Liver (tissue), 9 donors: Measurements from ENCODE around the gene OSBPL10. TPM values are rescaled to one million over a fixed set of nuclear protein-coding genes. Genes with fewer than 3 reads are reported as not detected.

Source experiments
- DNase-seq: peaks from one replicate; pipeline ENCODE4 v3.0.0-alpha.2; 2017; ENCODE audit warnings: low spot score
- H3K27ac ChIP-seq, 2 donors: one replicate each; pipeline ENCODE4 v1.7.0; 2013; ENCODE audit warnings: inconsistent platforms in 2 of 2, low read length in 2 of 2, control low read depth in 1 of 2, low read depth in 1 of 2, mild to moderate bottlenecking in 1 of 2
- H3K27me3 ChIP-seq, 4 donors: one replicate each; pipeline versions ENCODE4 v1.6.1 to v1.7.0; 2013; ENCODE audit warnings: low read length in 3 of 4, inconsistent platforms in 1 of 4, mild to moderate bottlenecking in 1 of 4, moderate library complexity in 1 of 4; ENCODE audit not compliant: control insufficient read depth in 4 of 4, insufficient read depth in 4 of 4
- H3K36me3 ChIP-seq, 4 donors: one replicate each; pipeline versions ENCODE4 v1.6.1 to v1.7.0; 2013; ENCODE audit warnings: low read length in 3 of 4, mild to moderate bottlenecking in 3 of 4, low read depth in 1 of 4, moderate library complexity in 1 of 4; ENCODE audit not compliant: control insufficient read depth in 4 of 4, insufficient read depth in 3 of 4
- H3K4me1 ChIP-seq, 4 donors: one replicate each; pipeline versions ENCODE4 v1.6.1 to v1.7.0; 2013; ENCODE audit warnings: low read length in 3 of 4, mild to moderate bottlenecking in 3 of 4, moderate library complexity in 1 of 4; ENCODE audit not compliant: control insufficient read depth in 4 of 4, insufficient read depth in 4 of 4
- H3K4me3 ChIP-seq, 3 donors: one replicate each; pipeline versions ENCODE4 v1.6.1 to v1.7.0; 2013; ENCODE audit warnings: low read length in 3 of 3, control low read depth in 1 of 3, low read depth in 1 of 3, mild to moderate bottlenecking in 1 of 3
- H3K9ac ChIP-seq, 2 donors: one replicate each; pipeline ENCODE4 v1.7.0; 2013; ENCODE audit warnings: low read length in 2 of 2, mild to moderate bottlenecking in 2 of 2, moderate library complexity in 2 of 2, control low read depth in 1 of 2, low read depth in 1 of 2
- H3K9me3 ChIP-seq, 4 donors: one replicate each; pipeline versions ENCODE4 v1.6.1 to v1.7.0; 2013; ENCODE audit warnings: low read length in 3 of 4; ENCODE audit not compliant: control insufficient read depth in 4 of 4
- EGR1 ChIP-seq, 2 donors: IDR thresholded peaks; 2 replicates each; pipeline ENCODE4 v1.6.1; 2016 to 2018; ENCODE audit warnings: antibody characterized with exemption in 2 of 2, low read depth in 2 of 2
- FOXA1 ChIP-seq: IDR thresholded peaks from 2 replicates; pipeline ENCODE4 v1.6.1; 2016; ENCODE audit warnings: antibody characterized with exemption
- FOXA2 ChIP-seq: IDR thresholded peaks from 2 replicates; pipeline ENCODE4 v1.6.1; 2016; ENCODE audit warnings: antibody characterized with exemption
- GABPA ChIP-seq, 2 donors: IDR thresholded peaks in 1 of 2; conservative IDR thresholded peaks in 1 of 2; 2 replicates each; pipeline ENCODE4 v1.6.1; 2016; ENCODE audit warnings: antibody characterized with exemption in 2 of 2, mild to moderate bottlenecking in 1 of 2, moderate library complexity in 1 of 2
- HNF4A ChIP-seq, 2 donors: conservative IDR thresholded peaks; 2 replicates each; pipeline ENCODE4 v1.6.1; 2016; ENCODE audit warnings: antibody characterized with exemption in 2 of 2, mild to moderate bottlenecking in 2 of 2
- HNF4G ChIP-seq: IDR thresholded peaks from 2 replicates; pipeline ENCODE4 v1.6.1; 2016; ENCODE audit warnings: antibody characterized with exemption
- JUND ChIP-seq, 2 donors: IDR thresholded peaks; 2 replicates each; pipeline ENCODE4 v1.6.1; 2016; ENCODE audit warnings: antibody characterized with exemption in 2 of 2
- MAX ChIP-seq: IDR thresholded peaks from 2 replicates; pipeline ENCODE4 v1.6.1; 2016; ENCODE audit warnings: antibody characterized with exemption
- NR2F2 ChIP-seq: IDR thresholded peaks from 2 replicates; pipeline ENCODE4 v1.6.1; 2016; ENCODE audit warnings: antibody characterized with exemption
- RAD21 ChIP-seq, 2 donors: IDR thresholded peaks; 2 replicates each; pipeline ENCODE4 v1.6.1; 2016; ENCODE audit warnings: antibody characterized with exemption in 2 of 2, mild to moderate bottlenecking in 2 of 2
- REST ChIP-seq: IDR thresholded peaks from 2 replicates; pipeline ENCODE4 v1.6.1; 2016; ENCODE audit warnings: antibody characterized with exemption, mild to moderate bottlenecking
- RXRA ChIP-seq, 2 donors: IDR thresholded peaks; 2 replicates each; pipeline ENCODE4 v1.6.1; 2017 to 2018; ENCODE audit warnings: antibody characterized with exemption in 2 of 2, mild to moderate bottlenecking in 1 of 2
- SP1 ChIP-seq: IDR thresholded peaks from 2 replicates; pipeline ENCODE4 v1.6.1; 2018; ENCODE audit warnings: antibody characterized with exemption, mild to moderate bottlenecking
- TAF1 ChIP-seq: conservative IDR thresholded peaks from 2 replicates; pipeline ENCODE4 v1.6.1; 2016; ENCODE audit warnings: antibody characterized with exemption, mild to moderate bottlenecking
- YY1 ChIP-seq: IDR thresholded peaks from 2 replicates; pipeline ENCODE4 v1.6.1; 2016; ENCODE audit warnings: antibody characterized with exemption, mild to moderate bottlenecking
- ZBTB33 ChIP-seq: IDR thresholded peaks from 2 replicates; pipeline ENCODE4 v1.6.1; 2016; ENCODE audit warnings: antibody characterized with exemption
- WGBS: extraction: QIAGEN DNeasy Blood & Tissue Kit; methylation state at CpG from one replicate; pipeline ENCODE4 v1.1.7; 2013; 5-methylcytosine and 5-hydroxymethylcytosine counted together
- polyA plus RNA-seq, 2 donors: library from polyadenylated mRNA; stranded (reverse) in 1 of 2; unstranded in 1 of 2; fragments of 200-250 nt in 1 of 2; fragments of >200 nt in 1 of 2; fragmentation: Nextera tagmentation in 1 of 2; extraction: Ambion mirVana in 1 of 2; gene quantifications; one replicate each; pipeline versions ENCODE4 v1.2.1 to v1.2.3, GENCODE V29; 2013 to 2015
- total RNA-seq, 2 donors: library from RNA; depleted of rRNA; stranded (reverse); fragments of >200 nt; gene quantifications; one replicate each; pipeline ENCODE4 v1.2.3, GENCODE V29; 2014
- TF ChIP-seq, protein P1 (sequence below): fragments of 150-350 bp; IDR thresholded peaks from 2 replicates; pipeline ENCODE4 v1.5.1; 2017; ENCODE audit warnings: improper control_type of control experiment, low read depth, low read length; ENCODE audit not compliant: missing input control
- TF ChIP-seq, protein P2 (sequence below): IDR thresholded peaks from 2 replicates; pipeline ENCODE4 v1.6.1; 2016; ENCODE audit warnings: antibody characterized with exemption
- donor health status: healthy.
- donor health status: healthy.
- donor health status: healthy.
- donor health status: healthy.
- donor health status: healthy.

The OSBPL10 gene
- total and polyA plus RNA-seq, 4 donors = 0.75 to 4.0 (median 1.7) TPM

DNA sequence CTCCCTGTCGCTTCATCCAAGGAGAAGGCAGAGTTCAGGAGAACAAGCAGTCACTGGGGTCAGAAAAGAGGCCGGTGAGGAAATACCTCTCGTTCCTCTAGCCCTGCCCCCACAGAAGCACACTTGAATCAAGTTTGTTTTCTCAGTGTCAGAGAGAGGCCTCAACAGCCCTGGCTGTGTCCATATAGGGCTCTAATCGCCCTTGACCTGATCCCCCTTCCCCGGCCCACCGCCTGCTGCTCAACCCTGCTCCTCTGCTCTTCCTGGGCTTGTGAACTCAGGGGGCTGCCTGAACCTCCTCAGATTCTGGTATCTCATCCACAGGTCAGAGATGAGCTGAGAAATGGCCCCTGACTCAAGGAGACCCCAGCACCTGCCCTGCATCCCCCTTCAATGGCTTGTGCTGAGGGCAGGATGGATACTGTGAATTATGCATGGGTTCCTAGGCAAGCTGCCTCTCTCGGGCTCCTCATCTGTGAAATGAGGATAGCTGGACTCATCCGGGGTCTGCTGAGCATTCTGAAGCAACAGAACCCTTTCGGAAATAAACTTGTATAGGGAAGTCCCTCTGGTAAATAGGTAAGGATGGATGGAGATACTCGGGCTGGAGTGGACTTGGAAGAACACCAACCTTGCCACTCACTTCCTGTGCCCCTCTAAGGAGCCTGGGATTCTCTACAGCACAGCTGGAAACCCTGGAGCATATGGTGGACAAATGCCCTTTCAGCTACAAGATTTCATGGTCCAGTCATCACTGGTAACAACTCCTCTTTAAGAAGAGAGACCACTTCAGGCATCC is 300.8 kb downstream of the OSBPL10 start:
- no peak overlapping the region for H3K27ac ChIP-seq
- H3K9ac ChIP-seq = no peak overlapping the region
- no peaks in the 10 kb centered on the region for H3K4me1 ChIP-seq
- peaks cover 0 to 2% (median 0%) of the 10 kb centered on the region in 4 donors for H3K36me3 ChIP-seq
- DNase-seq = no peak
- TF ChIP-seq SP1 = no peak
- H3K4me3 ChIP-seq = no peak overlapping the region
- H3K9me3 ChIP-seq = no peaks in the 10 kb centered on the region
- WGBS = 72% methylated on average over 10 of the region's 10 CpGs
- no peaks in the 10 kb centered on the region for H3K27me3 ChIP-seq

- Histone ChIP-seq H3K36me3 (no peaks in the 10 kb centered on the region), H3K27ac (no peak overlapping the region), H3K27me3 (no peaks in the 10 kb centered on the region), H3K4me1 (no peaks in the 10 kb centered on the region), H3K9me3 (no peaks in the 10 kb centered on the region), H3K9ac (no peak overlapping the region), H3K4me3 (no peak overlapping the region)
- 90% methylated on average over 8 of the region's 8 CpGs for WGBS
- no peak for TF ChIP-seq GABPA (IDR thresholded peaks at IDR 0.05 in 1 of 2, conservative IDR thresholded peaks at IDR 0.05 in 1 of 2)
- no peak for TF ChIP-seq FOXA2
- no peak for TF ChIP-seq NR2F2
- TF ChIP-seq MAX = no peak
- TF ChIP-seq HNF4G = no peak
- TF ChIP-seq FOXA1 = no peak
- no peak for TF ChIP-seq YY1
- TF ChIP-seq HNF4A (conservative IDR thresholded peaks at IDR 0.05) = no peak
- TF ChIP-seq, protein P1, sequence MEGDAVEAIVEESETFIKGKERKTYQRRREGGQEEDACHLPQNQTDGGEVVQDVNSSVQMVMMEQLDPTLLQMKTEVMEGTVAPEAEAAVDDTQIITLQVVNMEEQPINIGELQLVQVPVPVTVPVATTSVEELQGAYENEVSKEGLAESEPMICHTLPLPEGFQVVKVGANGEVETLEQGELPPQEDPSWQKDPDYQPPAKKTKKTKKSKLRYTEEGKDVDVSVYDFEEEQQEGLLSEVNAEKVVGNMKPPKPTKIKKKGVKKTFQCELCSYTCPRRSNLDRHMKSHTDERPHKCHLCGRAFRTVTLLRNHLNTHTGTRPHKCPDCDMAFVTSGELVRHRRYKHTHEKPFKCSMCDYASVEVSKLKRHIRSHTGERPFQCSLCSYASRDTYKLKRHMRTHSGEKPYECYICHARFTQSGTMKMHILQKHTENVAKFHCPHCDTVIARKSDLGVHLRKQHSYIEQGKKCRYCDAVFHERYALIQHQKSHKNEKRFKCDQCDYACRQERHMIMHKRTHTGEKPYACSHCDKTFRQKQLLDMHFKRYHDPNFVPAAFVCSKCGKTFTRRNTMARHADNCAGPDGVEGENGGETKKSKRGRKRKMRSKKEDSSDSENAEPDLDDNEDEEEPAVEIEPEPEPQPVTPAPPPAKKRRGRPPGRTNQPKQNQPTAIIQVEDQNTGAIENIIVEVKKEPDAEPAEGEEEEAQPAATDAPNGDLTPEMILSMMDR = no peak
- TF ChIP-seq REST = no peak
- no peak for TF ChIP-seq TAF1
- no peak for TF ChIP-seq JUND (IDR thresholded peaks at IDR 0.05)
- no peak for TF ChIP-seq ZBTB33
- TF ChIP-seq, protein P2, sequence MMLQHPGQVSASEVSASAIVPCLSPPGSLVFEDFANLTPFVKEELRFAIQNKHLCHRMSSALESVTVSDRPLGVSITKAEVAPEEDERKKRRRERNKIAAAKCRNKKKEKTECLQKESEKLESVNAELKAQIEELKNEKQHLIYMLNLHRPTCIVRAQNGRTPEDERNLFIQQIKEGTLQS = no peak
- TF ChIP-seq EGR1 (IDR thresholded peaks at IDR 0.05; ENCODE audit: low read depth in 2 of 2) = no peak
- TF ChIP-seq SP1 = no peak
- TF ChIP-seq RAD21 (IDR thresholded peaks at IDR 0.05) = no peak
- TF ChIP-seq RXRA (IDR thresholded peaks at IDR 0.05) = no peak
- no peak for DNase-seq
These were observed 304.5 kb downstream of the OSBPL10 start for GRCh38 chr3:31676556-31676955.
